NCI-H748 (cell line): ENCODE data around the gene GABBR2.

ENCODE experiments used
- DNase-seq: peaks from one replicate; lab custom pipeline; 2025; ENCODE audit not compliant: unreplicated experiment; lab: John Stamatoyannopoulos, UW

The GABBR2 gene

GRCh38 chr9:98328770-98329169 lies 380.0 kb downstream of the GABBR2 start:
- DNase-seq, result no peak

GRCh38 chr9:98328141-98328540 lies 380.6 kb downstream of the GABBR2 start:
- no peak for DNase-seq

GRCh38 chr9:98327249-98327561 lies 381.5 kb downstream of the GABBR2 start:
- no peak for DNase-seq

GRCh38 chr9:98326459-98327248 lies 382.1 kb downstream of the GABBR2 start:
- no peak for DNase-seq

- DNase-seq, result no peak
Observed at GRCh38 chr9:98324801-98325200, 383.9 kb downstream of the GABBR2 start.

GRCh38 chr9:98323831-98324135 lies 385.0 kb downstream of the GABBR2 start:
- DNase-seq, result no peak

- no peak for DNase-seq
Observed at GRCh38 chr9:98323051-98323830, 385.5 kb downstream of the GABBR2 start.

GRCh38 chr9:98321269-98321668 lies 387.5 kb downstream of the GABBR2 start:
- DNase-seq, result no peak

GRCh38 chr9:98318834-98319478 lies 389.8 kb downstream of the GABBR2 start:
- DNase-seq, result no peak

- no peak for DNase-seq
Observed at GRCh38 chr9:98318041-98318790, 390.5 kb downstream of the GABBR2 start.

- no peak for DNase-seq
Observed at GRCh38 chr9:98317134-98317857, 391.4 kb downstream of the GABBR2 start.

- DNase-seq, result no peak
Observed at GRCh38 chr9:98316445-98317133, 392.1 kb downstream of the GABBR2 start.

- DNase-seq, result peak; percentile 85
Observed at GRCh38 chr9:98315551-98316060, 393.1 kb downstream of the GABBR2 start.

GRCh38 chr9:98315067-98315453 lies 393.7 kb downstream of the GABBR2 start:
- no peak for DNase-seq

- no peak for DNase-seq
Observed at GRCh38 chr9:98314381-98315066, 394.2 kb downstream of the GABBR2 start.

GRCh38 chr9:98312365-98312764 lies 396.4 kb downstream of the GABBR2 start:
- no peak for DNase-seq

GRCh38 chr9:98311541-98311940 lies 397.2 kb downstream of the GABBR2 start:
- no peak for DNase-seq

- no peak for DNase-seq
Observed at GRCh38 chr9:98310752-98311392, 397.9 kb downstream of the GABBR2 start.
